GM18520 (cell line): Measurements from ENCODE around the gene CALML6.

Source experiments
- ATAC-seq: cut with Tn5 transposase; IDR thresholded peaks from one replicate; pipeline ENCODE4 v1.9.1; 2021; ENCODE audit not compliant: unreplicated experiment

CALML6 gene

GRCh38 chr1:1892079-1892762 is 22.8 kb upstream of the CALML6 start:
- no peak for ATAC-seq

- ATAC-seq: no peak
Observed at GRCh38 chr1:1892763-1893120, 22.3 kb upstream of the CALML6 start.

GRCh38 chr1:1893291-1893985 is 21.6 kb upstream of the CALML6 start:
- no peak for ATAC-seq

GRCh38 chr1:1893997-1894353 is 21.1 kb upstream of the CALML6 start:
- ATAC-seq: no peak

- no peak for ATAC-seq
Observed at GRCh38 chr1:1894354-1895059, 20.6 kb upstream of the CALML6 start.

GRCh38 chr1:1895060-1895418 is 20.0 kb upstream of the CALML6 start:
- no peak for ATAC-seq

- ATAC-seq: no peak
Observed at GRCh38 chr1:1895456-1896336, 19.4 kb upstream of the CALML6 start.

- ATAC-seq: no peak
Observed at GRCh38 chr1:1898246-1898933, 16.7 kb upstream of the CALML6 start.

GRCh38 chr1:1899266-1899966 is 15.6 kb upstream of the CALML6 start:
- no peak for ATAC-seq

GRCh38 chr1:1899967-1900327 is 15.1 kb upstream of the CALML6 start:
- no peak for ATAC-seq

- no peak for ATAC-seq
Observed at GRCh38 chr1:1900883-1901640, 14.0 kb upstream of the CALML6 start.

GRCh38 chr1:1901641-1902294 is 13.3 kb upstream of the CALML6 start:
- ATAC-seq: no peak

GRCh38 chr1:1903224-1903623 is 11.8 kb upstream of the CALML6 start:
- no peak for ATAC-seq

GRCh38 chr1:1906185-1907097 is 8.6 kb upstream of the CALML6 start:
- ATAC-seq: no peak

GRCh38 chr1:1907098-1907736 is 7.8 kb upstream of the CALML6 start:
- ATAC-seq: no peak

GRCh38 chr1:1908506-1908791 is 6.6 kb upstream of the CALML6 start:
- ATAC-seq: no peak

GRCh38 chr1:1910033-1910465 is 5.0 kb upstream of the CALML6 start:
- ATAC-seq: no peak
